EH (cell line): ENCODE data around the gene GPX1.

Experiments
- DNase-seq: peaks from one replicate; pipeline ENCODE4 v3.0.0-alpha.2; 2015; ENCODE audit warnings: low read depth

GPX1 gene

GRCh38 chr3:49313896-49314688 lies 44.1 kb downstream of the GPX1 start:
- DNase-seq = peak; percentile 48

GRCh38 chr3:49311283-49311682 lies 46.9 kb downstream of the GPX1 start:
- DNase-seq = no peak

GRCh38 chr3:49310677-49311076 lies 47.5 kb downstream of the GPX1 start:
- no peak for DNase-seq
